Fibroblast of villous mesenchyme (primary cell): Measurements from ENCODE around the gene ASNSD1. TPM values are rescaled to one million over a fixed set of nuclear protein-coding genes. Genes with fewer than 3 reads are reported as not detected.

Source experiments
- DNase-seq: peaks from one replicate; pipeline ENCODE4 v3.0.0-alpha.2; 2010; ENCODE audit warnings: low read depth
- H3K4me3 ChIP-seq: 2 replicates; pipeline ENCODE4 v1.5.1; 2011; ENCODE audit warnings: low read depth, mild to moderate bottlenecking, low read length
- CTCF ChIP-seq: IDR thresholded peaks from 2 replicates; pipeline ENCODE4 v1.5.1; 2012; ENCODE audit warnings: low read depth, mild to moderate bottlenecking, low read length; ENCODE audit not compliant: insufficient read depth
- total RNA-seq: library from RNA; depleted of rRNA; stranded (reverse); fragments of >200 nt; gene quantifications from 2 replicates; pipeline ENCODE4 v1.2.3, GENCODE V29; 2012

The ASNSD1 gene
- total RNA-seq, 1 donor, result 69.1 TPM

GRCh38 chr2:189623049-189623448 is 38.2 kb upstream of the ASNSD1 start:
- no peak for TF ChIP-seq CTCF
- H3K4me3 ChIP-seq, result no peak overlapping the region
- DNase-seq, result no peak

- no peak for TF ChIP-seq CTCF
- DNase-seq, result no peak
- no peak overlapping the region for H3K4me3 ChIP-seq
Measured at GRCh38 chr2:189624648-189625355, 36.5 kb upstream of the ASNSD1 start.

- H3K4me3 ChIP-seq, result no peak overlapping the region
- DNase-seq, result no peak
- no peak for TF ChIP-seq CTCF
Measured at GRCh38 chr2:189625636-189626035, 35.6 kb upstream of the ASNSD1 start.

GRCh38 chr2:189627789-189628188 is 33.5 kb upstream of the ASNSD1 start:
- DNase-seq, result no peak
- no peak overlapping the region for H3K4me3 ChIP-seq
- no peak for TF ChIP-seq CTCF

- TF ChIP-seq CTCF, result no peak
- no peak overlapping the region for H3K4me3 ChIP-seq
- no peak for DNase-seq
Measured at GRCh38 chr2:189628817-189629530, 32.3 kb upstream of the ASNSD1 start.

- no peak for TF ChIP-seq CTCF
- peak; percentile 70 for DNase-seq
- H3K4me3 ChIP-seq, result no peak overlapping the region
Measured at GRCh38 chr2:189629531-189630453, 31.5 kb upstream of the ASNSD1 start.
